ENCODE data around the gene ACOX1. TPM values are rescaled to one million over a fixed set of nuclear protein-coding genes. Genes with fewer than 3 reads are reported as not detected.

Gene ACOX1
- total RNA-seq, 4 donors from 2014 or later: 33.7 to 44.4 (median 39.1) TPM

DNA sequence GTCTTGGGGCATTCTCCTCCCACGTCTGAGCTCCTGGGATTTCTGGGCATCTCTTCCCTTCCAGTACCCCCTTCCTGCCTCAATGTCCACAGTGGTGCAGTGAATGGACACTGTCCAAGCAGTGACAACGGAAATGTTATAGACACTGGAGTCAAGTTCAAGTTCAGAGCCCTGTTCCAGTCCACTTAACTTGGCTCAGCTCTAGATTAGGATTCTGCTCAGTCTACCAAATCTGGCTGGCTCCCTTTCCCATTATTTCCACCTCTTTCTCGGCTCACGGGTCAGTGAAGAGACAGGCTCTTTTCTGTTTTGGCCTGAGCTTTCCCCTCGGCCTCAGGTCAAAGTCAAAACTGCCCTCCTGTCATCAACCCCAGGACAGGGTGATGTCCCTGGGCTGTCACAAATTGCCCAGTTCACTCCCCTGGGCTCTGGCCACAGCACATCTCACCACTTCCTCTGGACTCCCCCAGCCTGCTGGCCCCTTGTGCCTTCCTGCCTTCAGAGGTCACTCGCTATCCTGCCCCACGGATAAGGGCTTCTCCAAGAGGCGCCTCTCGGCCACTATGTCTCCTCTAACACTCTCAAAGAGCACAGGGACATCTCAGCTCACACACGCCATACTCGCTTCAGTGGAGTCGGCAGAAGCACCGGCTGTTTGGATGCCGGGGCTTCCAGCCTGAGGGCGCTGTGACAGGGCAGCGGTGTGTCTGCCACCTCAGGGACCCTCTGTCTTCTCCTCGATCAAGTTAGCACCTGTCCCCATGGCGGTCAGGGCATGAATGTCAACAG lies 56.6 kb downstream of the ACOX1 start:
- H3K9me3 ChIP-seq: no peaks in the 10 kb centered on the region
- WGBS, 2 donors: 78 to 81% methylated on average over 18 of the region's 18 CpGs
- H3K27me3 ChIP-seq: no peaks in the 10 kb centered on the region
- no peak for DNase-seq (ENCODE audit: low spot score in 2 of 2)
- TF ChIP-seq, protein P1, sequence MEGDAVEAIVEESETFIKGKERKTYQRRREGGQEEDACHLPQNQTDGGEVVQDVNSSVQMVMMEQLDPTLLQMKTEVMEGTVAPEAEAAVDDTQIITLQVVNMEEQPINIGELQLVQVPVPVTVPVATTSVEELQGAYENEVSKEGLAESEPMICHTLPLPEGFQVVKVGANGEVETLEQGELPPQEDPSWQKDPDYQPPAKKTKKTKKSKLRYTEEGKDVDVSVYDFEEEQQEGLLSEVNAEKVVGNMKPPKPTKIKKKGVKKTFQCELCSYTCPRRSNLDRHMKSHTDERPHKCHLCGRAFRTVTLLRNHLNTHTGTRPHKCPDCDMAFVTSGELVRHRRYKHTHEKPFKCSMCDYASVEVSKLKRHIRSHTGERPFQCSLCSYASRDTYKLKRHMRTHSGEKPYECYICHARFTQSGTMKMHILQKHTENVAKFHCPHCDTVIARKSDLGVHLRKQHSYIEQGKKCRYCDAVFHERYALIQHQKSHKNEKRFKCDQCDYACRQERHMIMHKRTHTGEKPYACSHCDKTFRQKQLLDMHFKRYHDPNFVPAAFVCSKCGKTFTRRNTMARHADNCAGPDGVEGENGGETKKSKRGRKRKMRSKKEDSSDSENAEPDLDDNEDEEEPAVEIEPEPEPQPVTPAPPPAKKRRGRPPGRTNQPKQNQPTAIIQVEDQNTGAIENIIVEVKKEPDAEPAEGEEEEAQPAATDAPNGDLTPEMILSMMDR (IDR thresholded peaks at IDR 0.05): no peak
- no peak for TF ChIP-seq POLR2A (IDR thresholded peaks at IDR 0.05)
- no peak overlapping the region for H3K27ac ChIP-seq
- H3K4me3 ChIP-seq: no peak overlapping the region
- no peaks in the 10 kb centered on the region for H3K4me1 ChIP-seq
- H3K36me3 ChIP-seq: peaks cover 0 to 99% (median 0%) of the 10 kb centered on the region in 3 donors

DNA sequence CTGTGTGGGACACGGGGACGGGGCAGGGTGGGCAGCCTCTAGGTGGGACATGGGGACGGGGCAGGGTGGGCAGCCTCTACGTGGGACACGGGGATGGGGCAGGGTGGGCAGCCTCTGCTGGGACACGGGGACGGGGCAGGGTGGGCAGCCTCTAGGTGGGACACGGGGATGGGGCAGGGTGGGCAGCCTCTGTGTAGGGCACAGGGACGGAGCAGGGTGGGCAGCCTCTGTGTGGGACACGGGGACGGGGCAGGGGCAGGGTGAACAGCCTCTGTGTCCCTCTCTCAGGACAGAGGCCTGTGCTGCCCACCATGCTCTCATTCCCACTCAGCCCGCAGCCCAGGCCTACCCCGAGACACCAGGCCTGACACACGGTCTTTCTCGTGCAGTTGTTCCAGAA lies 57.4 kb downstream of the ACOX1 start:
- DNase-seq (ENCODE audit: low spot score in 2 of 2): no peak
- 88 to 92% methylated on average over 13 to 14 of the region's 15 CpGs for WGBS, 2 donors
- Histone ChIP-seq H3K9me3 (no peaks in the 10 kb centered on the region), H3K4me1 (no peaks in the 10 kb centered on the region), H3K36me3 (peaks cover 0 to 99% (median 0%) of the 10 kb centered on the region in 3 donors), H3K4me3 (no peak overlapping the region), H3K27me3 (no peaks in the 10 kb centered on the region), H3K27ac (no peak overlapping the region)
- no peak for TF ChIP-seq EP300 (IDR thresholded peaks at IDR 0.05)
- TF ChIP-seq POLR2A (IDR thresholded peaks at IDR 0.05): no peak
- TF ChIP-seq, protein P1 (IDR thresholded peaks at IDR 0.05): no peak

DNA sequence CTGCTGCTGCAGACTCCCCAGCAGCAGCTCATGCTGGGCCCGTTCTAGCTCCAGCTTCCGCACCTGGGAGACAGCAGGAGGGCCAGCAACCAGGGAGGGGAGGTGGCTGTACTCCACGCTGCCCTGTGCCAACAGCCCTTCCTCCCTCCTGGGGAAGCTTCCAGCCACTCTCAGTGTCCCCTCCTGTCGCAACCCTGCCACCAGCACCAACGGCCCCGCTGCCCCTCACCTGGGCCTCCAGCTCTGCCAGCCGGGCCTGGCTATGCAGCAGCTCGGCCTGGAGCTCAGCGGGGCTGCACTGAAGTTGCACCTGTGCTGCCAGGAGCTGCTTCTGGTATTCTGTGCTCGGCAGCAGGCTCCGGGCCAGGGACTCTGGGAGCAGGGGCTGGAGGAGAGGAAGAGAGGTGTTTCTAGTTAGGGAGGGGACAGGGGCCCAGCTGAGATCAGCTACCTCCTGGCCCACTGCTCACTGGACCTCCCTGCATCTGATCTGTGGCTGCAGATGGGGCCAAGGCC lies 58.9 kb downstream of the ACOX1 start:
- WGBS, 2 donors: 86 to 95% methylated on average over 8 to 11 of the region's 11 CpGs
- peaks cover 0 to 87% (median 0%) of the 10 kb centered on the region in 3 donors for H3K36me3 ChIP-seq
- no peak overlapping the region for H3K27ac ChIP-seq

DNA sequence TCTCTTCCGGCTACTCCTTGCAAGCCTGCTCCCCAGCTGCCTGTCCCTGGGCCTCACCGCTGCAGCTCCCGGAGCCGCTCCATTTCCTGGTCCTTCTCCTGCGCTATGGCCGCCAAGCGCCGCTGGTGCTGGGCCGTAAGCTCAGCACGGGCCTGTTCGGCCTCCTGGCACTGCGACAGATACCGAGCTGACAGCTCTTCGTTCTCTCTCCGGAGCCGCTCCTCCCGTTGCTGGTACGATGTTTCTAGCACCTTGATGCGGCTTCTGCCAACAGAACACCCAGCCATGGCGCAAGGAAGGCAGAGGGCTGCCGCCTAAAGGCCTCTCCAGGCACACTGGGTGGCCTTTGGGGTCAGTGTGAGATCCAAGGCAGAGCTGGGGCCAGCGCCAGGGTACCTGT lies 59.4 kb downstream of the ACOX1 start:
- no peaks in the 10 kb centered on the region for H3K4me1 ChIP-seq

More for the DNA sequence above, 58.9 kb downstream of the ACOX1 start:
- Histone ChIP-seq H3K9me3 (no peaks in the 10 kb centered on the region), H3K4me3 (no peak overlapping the region), H3K27me3 (no peaks in the 10 kb centered on the region), H3K4me1 (no peaks in the 10 kb centered on the region)
- TF ChIP-seq EP300 (IDR thresholded peaks at IDR 0.05): no peak
- no peak for TF ChIP-seq POLR2A (IDR thresholded peaks at IDR 0.05)
- TF ChIP-seq, protein P1 (IDR thresholded peaks at IDR 0.05): no peak
- no peak for DNase-seq (ENCODE audit: low spot score in 2 of 2)

More for the DNA sequence above, 59.4 kb downstream of the ACOX1 start:
- no peak overlapping the region for H3K27ac ChIP-seq
- 94 to 95% methylated on average over 21 to 22 of the region's 22 CpGs for WGBS, 2 donors
- no peaks in the 10 kb centered on the region for H3K9me3 ChIP-seq
- peaks cover 0 to 87% (median 0%) of the 10 kb centered on the region in 3 donors for H3K36me3 ChIP-seq
- DNase-seq (ENCODE audit: low spot score in 2 of 2): no peak
- TF ChIP-seq POLR2A (IDR thresholded peaks at IDR 0.05) (no peak), EP300 (IDR thresholded peaks at IDR 0.05) (no peak)
- TF ChIP-seq, protein P1 (IDR thresholded peaks at IDR 0.05): no peak
- H3K27me3 ChIP-seq: no peaks in the 10 kb centered on the region
- H3K4me3 ChIP-seq: no peak overlapping the region
